Amniotic stem cell (primary cell): ENCODE data around the gene SRRM3.
"Not testable (repeated sequence)": the region's sequence is repeated elsewhere in the genome, so short reads cannot be mapped to it uniquely, and the experiment has no call there.

ENCODE experiments used
- DNase-seq: peaks from one replicate; lab custom pipeline; 2025; lab: John Stamatoyannopoulos, UW

The SRRM3 gene

DNA sequence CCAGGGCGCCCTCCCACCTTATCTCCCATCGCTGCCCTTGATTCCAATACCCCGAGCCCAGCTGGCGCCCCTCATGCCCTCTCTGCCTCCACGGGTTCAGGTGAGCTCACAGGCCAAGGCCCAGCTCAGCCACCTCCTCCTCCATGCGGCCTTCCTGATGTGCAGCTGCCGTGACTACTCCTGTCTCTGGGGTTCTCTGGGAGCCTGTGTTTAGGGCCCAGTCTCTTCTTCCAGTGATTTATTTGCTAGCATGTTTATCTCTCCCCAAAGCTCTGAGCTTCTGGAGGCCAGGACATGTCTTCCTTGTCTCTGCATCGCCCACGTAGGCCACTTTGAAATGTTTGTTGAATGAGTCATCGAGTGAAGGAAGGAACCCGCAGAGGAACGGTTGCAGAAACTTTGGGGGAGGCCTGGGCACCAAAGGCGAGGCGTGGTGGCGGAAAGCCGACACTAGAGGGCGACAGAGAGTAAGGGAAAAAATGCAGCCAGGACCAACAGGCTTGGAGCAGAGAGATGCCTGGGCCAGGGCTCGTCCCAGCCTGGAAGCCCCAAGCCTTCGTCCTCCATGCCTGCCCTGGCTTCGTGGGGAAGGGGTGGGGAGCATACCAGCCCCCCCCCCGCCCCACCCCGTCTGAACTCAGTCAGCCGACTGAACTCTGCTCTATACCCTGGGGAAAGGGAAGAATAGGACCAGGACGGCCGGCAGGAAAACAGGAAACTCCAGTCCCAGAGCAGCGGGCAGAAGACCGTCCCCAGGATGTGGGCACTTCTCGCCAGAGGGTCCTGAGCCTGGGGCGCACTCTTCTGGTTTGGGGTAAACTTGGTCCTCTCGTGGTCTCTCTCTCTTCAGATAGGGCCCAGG is 89.9 kb downstream of the SRRM3 start:
- DNase-seq, result peak; percentile 90

DNA sequence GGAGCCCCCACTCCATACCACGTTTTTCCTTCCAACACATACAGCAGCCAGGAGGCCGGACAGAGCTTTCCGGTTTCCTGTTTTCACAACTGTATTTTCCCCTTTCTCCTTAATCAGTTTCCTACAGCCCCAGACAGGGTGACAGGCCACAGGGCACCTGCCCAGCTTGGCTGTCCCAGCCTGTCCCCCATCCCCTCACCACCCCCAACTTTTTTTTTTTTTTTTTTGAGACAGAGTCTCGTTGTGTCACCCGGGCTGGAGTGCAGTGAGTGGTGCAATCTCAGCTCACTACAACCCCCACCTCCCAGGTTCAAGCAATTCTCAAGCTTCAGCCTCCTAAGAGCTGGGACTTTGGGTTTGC is 90.5 kb downstream of the SRRM3 start:
- no peak for DNase-seq

DNA sequence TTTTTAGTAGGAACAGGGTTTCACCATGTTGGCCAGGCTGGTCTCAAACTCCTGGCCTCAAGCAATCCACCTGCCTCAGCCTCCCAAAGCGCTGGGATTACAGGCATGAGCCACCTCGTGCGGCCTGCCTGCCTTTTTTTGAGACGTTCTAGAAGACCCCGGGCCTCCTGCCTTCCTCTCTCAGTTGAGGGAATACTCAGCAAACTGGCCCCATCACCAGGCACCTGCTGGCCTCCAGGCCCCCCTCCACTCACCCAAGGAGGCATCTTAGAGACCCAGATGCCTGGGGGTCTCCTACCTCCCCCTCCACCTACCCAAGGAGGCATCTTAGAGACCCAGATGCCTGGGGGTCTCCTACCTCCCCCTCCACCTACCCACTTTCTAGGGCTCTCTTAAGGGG is 91.2 kb downstream of the SRRM3 start:
- DNase-seq, result not testable (repeated sequence)

DNA sequence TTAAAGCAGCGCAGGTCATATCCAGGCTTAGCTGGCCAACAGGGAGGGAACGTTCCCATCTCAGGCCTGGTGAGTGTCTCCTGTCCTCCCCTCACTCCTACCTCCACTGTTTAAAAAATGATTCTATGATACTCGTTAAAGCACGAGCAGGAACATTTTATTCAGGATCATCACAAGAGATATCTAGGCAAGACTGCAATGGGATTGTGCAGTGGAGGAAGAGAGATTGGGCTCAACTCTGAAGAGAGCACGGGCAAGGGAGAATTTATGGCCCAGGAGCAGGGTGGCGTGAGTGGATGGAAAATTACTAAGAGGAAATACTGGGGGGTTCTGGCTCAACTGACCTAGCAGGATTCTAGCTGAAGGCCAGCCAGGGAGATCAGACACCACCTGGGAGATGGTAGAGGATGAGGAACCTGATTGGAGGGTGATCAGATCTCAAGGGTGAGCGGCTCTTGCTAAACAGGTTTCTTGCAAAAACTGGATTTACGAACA is 91.8 kb downstream of the SRRM3 start:
- no peak for DNase-seq

DNA sequence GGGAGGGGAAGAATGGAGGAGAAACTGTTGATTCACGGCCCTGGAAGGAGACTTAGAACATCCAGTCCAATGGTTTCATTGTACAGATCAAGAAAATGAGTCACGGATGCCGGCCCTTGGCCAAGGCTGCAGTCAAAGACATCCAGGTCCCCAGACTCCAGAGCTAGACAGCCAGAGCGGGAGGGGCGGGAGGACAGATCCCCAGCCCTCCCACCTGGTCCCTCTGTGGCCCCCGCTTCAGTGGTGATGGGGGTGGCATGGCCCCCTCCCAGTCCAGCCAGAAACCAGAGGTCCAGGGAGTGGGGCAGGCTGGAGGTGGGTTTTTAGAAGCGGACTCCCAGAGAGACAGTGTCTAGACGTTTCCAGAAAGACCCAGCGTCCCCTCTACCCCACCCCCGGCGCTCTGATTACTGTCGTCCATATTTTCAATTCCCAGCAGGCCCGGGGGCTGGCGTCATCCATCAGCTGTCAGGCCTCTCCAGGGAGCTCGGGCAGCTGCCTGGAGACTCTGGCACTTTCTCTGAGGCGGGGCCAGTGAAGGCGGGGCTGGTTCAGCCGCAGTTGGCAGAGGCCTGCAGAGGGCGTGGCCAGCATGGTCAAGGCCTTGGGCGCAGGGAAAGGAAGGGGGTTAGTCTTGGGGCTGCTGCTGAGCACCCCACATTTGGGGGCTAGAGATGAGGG is 92.8 kb downstream of the SRRM3 start:
- peak; percentile 87 for DNase-seq

DNA sequence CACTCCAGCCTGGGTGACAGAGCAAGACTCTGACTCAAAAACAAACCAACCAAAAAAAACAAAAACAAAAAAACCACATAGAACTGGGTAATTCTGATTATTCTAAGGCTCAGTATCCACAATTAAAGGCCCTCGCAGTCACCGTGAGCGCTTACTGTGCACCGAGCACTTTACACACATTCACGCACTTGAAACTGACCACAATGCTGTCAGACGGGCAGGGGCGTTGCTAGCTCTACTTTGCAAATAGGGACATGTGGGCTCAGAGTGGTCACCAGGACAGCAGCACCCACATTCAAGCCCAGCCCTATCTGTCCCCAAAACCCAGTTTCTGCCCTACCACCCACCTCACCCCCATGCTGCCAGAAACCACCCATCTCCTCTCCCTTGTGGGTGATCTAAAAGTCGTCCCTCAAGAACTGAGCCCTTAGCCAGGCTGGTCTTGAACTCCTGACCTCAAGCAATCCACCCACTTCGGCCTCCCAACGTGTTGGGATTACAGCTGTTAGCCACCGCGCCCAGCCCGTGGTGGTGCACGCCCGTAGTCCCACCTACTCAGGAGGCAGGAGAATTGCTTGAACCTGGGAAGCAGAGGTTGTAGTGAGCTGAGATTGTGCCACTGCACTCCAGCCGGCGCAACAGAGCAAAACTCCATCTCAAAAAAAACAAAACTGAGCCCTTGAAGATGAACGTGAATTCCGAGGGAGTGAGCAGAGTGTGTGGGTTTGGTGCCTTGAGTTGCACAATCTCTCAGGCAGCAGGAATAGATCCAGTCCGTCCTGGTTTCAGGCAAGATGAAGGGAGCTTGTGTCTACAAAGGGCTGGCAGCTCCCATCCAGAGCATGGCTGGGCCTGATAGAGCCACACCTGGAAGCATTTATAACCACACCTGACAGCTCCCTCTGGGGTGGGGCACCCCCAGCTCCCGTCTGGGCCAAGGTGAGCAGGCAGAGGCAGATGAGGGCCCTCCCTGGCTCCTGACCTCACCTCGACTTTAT is 95.3 kb downstream of the SRRM3 start:
- DNase-seq, result peak; percentile 35

DNA sequence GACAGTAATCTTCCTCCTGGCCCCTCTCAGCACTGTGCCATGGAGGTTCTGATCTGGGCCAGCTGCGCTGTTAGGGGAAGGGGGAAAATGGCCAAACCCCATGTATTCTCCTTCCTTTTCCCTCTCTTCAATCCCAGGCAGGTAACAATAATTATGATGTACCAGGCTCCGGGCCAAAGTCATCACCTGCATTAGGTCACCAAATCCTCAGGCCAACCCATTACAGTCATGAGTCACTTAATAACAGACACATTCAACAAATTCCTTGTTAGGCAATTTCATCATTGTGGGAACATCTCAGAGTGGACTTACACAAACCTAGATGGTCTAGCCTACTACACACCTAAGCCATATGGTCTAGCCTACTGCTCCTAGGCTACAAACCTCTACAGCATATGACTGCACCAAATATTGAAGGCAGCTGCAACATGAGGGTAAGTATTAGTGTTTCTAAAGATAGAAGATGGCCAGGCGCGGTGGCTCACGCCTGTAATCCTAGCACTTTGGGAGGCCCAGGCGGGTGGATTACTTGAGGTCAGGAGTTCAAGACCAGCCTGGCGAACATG is 98.6 kb downstream of the SRRM3 start:
- DNase-seq, result no peak

DNA sequence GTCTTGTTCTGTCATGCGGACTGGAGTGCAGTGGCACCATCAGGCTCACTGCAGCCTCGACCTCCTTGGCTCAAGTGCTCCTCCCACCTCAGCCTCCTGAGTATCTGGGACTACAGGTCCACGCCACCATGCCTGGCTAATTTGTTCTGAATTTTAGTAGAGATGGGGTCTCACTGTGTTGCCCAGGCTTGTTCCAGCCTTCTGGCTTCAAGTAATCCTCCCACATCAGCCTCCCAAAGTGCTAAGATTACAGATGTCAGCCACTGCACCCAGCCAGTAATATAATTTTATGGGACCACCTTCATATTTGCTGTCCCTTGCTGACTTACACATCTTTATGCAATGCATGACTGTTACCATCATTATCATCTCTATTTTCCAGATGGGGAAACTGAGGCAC is 99.3 kb downstream of the SRRM3 start:
- no peak for DNase-seq

DNA sequence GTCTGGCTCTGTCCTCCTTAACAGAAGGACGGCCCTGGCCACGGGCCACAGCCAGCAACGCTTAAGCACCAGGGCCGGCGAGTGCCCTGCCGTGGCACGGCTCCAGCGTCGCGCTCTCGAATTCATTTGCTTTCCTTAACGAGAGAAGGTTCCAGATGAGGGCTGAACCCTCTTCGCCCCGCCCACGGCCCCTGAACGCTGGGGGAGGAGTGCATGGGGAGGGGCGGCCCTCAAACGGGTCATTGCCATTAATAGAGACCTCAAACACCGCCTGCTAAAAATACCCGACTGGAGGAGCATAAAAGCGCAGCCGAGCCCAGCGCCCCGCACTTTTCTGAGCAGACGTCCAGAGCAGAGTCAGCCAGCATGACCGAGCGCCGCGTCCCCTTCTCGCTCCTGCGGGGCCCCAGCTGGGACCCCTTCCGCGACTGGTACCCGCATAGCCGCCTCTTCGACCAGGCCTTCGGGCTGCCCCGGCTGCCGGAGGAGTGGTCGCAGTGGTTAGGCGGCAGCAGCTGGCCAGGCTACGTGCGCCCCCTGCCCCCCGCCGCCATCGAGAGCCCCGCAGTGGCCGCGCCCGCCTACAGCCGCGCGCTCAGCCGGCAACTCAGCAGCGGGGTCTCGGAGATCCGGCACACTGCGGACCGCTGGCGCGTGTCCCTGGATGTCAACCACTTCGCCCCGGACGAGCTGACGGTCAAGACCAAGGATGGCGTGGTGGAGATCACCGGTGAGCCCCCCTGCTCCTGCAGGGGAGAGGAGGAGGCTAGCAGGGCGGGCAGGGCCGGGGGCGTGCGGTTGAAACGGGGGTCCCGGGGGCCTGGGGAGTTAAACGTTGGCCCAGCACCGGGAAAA is 100.9 kb downstream of the SRRM3 start, which contains the start of gene HSPB1:
HSPB1 (plus strand) TSS at position 327 of the 855 bp plus-strand sequence; CDS start at position 367, 40 bp downstream.
- DNase-seq, result no peak

DNA sequence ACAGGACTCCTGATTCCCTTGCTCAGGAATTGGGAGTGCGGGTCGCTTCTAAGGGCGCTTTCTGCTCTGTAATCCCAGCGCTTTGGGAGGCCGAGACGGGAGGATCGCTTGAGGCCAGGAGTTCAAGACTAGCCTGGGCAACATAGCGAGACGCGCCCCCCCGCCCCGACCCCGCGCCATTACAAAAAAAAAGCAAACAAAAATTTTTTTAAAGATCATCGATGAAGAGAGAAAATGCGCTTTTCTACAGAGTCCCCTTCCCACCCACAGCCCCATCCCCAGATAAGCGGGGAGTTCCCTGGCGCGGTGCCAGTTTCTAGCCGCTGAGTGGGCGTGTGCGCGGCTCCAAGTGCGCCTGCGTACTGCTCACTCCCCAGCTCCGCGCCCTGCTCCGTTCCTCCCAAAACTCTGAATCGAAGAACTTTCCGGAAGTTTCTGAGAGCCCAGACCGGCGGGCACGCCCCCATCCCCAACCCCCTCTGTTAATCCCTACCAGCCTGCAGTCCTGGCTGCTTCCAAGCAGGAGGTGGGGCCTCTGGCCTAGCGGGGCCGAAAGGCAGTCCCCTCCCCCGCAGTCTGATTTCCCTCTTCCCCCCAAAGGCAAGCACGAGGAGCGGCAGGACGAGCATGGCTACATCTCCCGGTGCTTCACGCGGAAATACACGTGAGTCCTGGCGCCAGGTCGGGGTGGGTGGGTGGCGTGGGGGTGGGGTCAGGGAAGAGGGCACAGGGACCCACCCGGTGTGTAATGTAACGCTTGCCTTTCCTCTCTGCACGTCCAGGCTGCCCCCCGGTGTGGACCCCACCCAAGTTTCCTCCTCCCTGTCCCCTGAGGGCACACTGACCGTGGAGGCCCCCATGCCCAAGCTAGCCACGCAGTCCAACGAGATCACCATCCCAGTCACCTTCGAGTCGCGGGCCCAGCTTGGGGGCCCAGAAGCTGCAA is 101.8 kb downstream of the SRRM3 start:
- DNase-seq, result peak; percentile 71

DNA sequence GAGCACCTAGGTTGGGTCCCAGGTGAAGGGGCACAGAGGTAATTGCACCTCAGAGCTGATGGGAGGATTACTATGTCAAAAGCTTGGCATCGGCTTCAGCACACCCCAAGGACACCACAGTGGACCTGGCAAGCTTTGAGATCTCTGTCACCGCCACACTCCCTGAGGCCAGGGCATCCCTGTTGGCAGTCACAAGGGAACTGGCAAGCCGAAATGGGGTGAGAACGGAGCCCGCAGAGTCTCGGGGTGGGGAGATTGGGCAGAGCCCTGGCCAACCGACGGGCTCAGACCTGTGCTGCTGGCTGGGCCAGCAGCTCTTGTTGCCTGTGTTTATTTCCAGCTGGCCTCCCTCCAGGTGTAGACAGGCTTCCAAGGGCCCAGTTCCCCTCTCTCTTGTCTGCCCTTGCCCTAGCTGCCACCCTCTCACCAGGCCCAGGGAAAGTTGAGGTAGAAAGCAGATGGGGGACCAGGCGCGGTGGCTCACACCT is 103.2 kb downstream of the SRRM3 start:
- DNase-seq, result no peak

DNA sequence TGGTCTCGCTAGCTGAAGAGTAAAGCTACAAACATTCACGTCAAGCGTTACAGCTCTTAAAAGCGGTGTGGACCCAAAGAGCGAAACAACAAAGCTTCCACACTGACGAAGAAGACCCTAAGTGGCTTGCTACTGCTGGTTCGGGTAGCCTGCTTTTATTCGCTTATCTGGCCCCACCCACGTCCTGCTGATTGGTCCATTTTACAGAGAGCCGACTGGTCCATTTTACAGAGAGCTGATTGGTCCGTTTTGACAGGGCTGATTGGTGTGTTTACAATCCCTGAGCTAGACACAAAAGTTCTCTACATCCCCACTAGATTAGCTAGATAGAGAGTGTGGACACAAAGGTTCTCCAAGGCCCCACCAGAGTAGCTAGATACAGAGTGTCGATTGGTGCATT is 107.2 kb downstream of the SRRM3 start:
- DNase-seq, result not testable (repeated sequence)

DNA sequence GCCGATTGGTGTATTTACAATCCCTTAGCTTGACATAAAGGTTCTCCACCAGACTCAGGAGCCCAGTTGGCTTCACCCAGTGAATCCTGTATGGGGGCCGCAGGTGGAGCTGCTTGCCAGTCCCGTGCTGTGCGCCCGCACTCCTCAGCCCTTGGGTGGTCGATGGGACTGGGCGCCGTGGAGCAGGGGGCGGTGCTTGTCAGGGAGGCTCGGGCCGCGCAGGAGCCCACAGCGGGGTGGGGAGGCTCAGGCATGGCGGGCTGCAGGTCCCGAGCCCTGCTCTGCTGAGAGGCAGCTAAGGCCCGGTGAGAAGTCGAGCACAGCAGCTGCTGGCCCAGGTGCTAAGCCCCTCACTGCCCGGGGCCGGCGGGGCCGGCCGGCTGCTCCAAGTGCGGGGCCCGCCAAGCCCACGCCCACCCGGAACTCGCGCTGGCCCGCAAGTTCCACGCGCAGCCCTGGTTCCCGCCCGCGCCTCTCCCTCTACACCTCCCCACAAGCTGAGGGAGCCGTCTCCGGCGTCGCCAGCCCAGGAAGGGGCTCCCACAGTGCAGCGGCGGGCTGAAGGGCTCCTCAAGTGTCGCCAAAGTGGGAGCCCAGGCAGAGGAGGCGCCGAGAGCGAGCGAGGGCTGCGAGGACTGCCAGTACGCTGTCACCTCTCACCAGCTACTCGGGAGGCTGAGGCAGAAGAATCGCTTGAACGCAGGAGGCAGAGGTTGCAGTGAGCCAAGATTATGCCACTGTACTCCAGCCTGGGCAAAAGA is 107.8 kb downstream of the SRRM3 start:
- not testable (repeated sequence) for DNase-seq

DNA sequence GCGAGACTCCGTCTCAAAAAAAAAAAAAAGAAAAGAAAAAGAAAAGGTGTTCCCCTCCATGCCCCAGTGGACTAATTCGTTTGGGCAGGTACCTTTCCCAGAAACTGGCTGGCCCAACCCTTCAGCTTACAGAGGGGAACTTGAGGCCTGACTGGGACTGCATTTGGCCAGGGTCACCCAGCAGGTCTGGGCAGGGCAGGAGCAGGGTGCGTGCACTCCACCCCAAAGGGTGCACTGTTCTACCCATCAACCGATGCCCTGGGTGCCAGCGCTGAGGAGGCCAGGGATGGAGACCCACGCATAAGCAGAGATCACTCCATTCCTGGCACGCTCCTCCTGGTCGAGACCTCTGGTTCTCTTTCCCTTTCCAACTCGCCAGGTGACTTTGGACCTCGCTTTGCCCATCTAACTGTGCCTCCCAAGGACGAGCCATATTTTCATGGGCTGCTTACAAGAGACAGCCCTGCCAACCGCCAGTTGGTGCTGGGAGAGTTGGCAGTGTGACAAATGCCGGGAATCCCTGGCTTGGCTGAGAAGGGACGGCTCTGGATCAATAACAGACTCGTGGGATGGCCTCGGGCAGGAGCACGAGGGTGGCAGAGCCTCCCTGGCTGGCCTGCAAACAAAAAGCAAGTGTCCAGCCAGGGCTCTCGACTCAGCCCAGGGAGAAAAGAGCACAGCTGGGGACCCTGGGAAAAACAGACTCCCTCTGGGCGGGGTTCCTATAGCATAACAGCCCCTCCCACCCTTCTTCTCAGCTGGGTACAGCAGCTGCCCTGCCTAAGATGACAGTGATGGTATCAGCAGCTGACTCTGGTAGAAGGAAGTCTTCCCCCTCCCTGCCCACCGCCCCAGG is 108.6 kb downstream of the SRRM3 start:
- no peak for DNase-seq

DNA sequence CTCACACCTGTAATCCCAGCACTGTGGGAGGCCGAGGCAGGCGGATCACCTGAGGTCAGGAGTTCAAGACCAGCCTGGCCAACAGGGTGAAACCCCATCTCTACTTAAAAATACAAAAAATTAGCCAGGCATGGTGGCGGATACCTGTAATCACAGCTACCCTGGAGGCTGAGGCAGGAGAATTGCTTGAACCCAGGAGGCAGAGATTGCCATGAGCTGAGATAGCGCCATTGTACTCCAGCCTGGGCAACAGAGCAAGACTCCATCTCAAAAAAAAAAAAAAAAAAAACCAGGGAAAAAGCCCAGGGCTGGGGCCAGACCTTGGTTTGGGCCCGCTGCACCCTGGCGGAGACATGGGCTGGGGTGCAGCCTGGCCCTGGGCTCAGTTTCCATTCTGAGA is 110.1 kb downstream of the SRRM3 start:
- not testable (repeated sequence) for DNase-seq

DNA sequence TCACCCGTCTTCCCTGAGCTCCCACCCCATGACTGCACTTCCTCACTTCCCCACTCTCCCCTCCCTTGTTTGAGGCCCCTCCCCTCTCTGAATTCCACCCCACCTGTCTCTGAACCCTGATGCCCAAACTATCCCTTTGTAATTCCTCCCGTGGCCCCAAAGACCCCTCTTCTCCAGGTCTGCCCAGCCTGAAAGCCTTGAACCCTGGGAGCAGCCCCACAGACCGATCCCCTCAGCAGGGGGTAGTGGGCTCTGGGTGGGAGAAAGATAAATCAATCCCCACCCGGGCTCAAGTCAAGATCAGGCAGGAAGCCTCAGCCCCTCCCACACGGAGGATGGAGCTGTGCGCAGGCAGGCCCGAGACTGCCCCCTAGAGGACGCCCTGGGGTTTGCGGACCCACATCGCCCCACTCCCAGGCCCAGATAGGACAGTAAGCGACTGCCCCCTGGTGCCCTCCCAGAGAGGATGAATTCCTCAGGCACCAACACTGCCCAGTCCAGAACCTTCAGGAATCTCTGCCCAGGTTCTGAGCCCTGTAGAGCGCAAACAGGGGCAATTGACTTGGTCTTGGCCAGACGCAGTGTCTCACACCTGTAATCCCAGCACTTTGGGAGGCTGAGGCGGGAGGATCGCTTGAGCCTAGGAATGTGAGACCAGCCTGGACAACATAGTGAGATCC is 112.5 kb downstream of the SRRM3 start:
- DNase-seq, result peak; percentile 45

DNA sequence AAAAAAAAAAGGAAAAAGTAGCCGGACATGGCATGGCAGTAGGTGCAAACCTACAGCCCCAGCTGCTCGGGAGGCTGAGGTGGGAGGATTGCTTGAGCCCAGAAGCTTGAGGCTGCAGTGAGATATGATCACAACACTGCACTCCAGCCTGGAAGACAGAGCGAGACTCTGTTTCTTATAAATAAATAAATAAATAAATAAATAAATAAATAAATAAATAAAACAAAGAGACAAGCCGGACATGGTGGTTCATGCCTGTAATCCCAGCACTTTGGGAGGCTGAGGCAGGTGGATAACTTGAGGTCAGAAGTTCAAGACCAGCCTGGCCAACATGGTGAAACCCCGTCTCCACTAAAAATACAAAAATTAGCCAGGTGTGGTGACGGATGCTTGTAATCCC is 113.0 kb downstream of the SRRM3 start:
- not testable (repeated sequence) for DNase-seq
